ENCODE measurements around the gene MPZL1.

MPZL1 gene

DNA sequence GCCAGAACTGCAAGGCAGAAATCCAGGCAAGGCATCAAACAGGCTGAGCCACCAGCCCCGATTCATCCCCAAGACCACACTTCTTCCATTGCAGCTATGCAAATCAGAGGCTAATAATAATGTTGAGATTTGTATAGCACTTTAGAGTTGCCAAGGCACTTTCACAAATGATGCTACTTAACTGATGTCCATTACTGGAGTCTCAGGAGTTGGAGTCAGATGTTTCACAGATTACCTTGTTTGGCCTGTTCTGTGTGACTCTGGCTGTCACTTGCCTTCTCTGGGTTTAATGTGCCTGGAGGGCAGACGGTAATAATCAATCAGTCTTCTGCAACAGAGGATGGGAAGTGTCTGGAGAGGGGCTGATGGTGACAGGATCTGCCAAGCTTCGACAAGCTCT is 40.8 kb upstream of the MPZL1 start:
- no peaks in the 10 kb centered on the region for H3K27me3 ChIP-seq (replicated peaks; ENCODE audit: control insufficient read depth, insufficient read depth, low read length)
- TF ChIP-seq, protein P1, sequence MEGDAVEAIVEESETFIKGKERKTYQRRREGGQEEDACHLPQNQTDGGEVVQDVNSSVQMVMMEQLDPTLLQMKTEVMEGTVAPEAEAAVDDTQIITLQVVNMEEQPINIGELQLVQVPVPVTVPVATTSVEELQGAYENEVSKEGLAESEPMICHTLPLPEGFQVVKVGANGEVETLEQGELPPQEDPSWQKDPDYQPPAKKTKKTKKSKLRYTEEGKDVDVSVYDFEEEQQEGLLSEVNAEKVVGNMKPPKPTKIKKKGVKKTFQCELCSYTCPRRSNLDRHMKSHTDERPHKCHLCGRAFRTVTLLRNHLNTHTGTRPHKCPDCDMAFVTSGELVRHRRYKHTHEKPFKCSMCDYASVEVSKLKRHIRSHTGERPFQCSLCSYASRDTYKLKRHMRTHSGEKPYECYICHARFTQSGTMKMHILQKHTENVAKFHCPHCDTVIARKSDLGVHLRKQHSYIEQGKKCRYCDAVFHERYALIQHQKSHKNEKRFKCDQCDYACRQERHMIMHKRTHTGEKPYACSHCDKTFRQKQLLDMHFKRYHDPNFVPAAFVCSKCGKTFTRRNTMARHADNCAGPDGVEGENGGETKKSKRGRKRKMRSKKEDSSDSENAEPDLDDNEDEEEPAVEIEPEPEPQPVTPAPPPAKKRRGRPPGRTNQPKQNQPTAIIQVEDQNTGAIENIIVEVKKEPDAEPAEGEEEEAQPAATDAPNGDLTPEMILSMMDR (IDR thresholded peaks at IDR 0.05; ENCODE audit: insufficient read depth, low read length, poor library complexity, severe bottlenecking) = no peak
- H3K4me3 ChIP-seq (replicated peaks; ENCODE audit: low read depth, low read length) = no peak overlapping the region
- H3K36me3 ChIP-seq (ENCODE audit: control insufficient read depth, insufficient read depth, low read length) = peaks cover 14% of the 10 kb centered on the region
- no peak for DNase-seq (ENCODE audit: extremely low read depth, insufficient read length)

DNA sequence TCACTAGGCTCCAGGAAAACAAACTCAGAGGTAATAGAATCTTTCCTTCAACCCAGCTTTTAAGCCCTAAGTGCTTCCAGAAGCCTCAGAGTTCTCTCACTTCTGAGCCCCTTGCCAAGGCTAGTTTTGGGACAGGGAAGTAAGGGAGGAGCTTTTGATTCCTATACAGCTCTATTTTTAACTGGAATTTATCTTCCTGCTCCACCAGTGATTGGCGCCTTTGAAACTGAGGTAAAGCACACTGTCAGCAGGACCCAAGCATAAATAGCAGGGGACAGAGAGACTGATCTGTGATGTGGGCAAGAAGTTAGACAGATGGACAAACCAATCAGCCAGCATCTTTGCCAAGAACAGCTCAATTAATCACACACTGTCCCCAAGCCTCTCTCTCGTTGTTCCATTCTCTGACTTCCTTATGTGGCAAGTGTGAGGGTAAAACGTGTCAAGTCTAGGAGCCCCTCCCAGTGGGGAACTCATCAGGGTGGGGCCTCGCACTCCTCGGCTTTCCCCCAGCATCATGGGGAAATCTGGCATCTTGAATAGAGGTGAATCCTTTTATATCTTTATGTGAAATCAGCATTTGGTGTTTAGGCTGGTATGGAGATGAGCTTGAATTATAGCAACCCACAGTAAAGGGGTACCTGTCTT is 40.2 kb upstream of the MPZL1 start:
- no peak for DNase-seq (ENCODE audit: extremely low read depth, insufficient read length)
- H3K27me3 ChIP-seq (replicated peaks; ENCODE audit: control insufficient read depth, insufficient read depth, low read length) = no peaks in the 10 kb centered on the region
- H3K36me3 ChIP-seq (ENCODE audit: control insufficient read depth, insufficient read depth, low read length) = peaks cover 18% of the 10 kb centered on the region
- TF ChIP-seq, protein P1 (IDR thresholded peaks at IDR 0.05; ENCODE audit: insufficient read depth, low read length, poor library complexity, severe bottlenecking) = no peak
- no peak overlapping the region for H3K4me3 ChIP-seq (replicated peaks; ENCODE audit: low read depth, low read length)

DNA sequence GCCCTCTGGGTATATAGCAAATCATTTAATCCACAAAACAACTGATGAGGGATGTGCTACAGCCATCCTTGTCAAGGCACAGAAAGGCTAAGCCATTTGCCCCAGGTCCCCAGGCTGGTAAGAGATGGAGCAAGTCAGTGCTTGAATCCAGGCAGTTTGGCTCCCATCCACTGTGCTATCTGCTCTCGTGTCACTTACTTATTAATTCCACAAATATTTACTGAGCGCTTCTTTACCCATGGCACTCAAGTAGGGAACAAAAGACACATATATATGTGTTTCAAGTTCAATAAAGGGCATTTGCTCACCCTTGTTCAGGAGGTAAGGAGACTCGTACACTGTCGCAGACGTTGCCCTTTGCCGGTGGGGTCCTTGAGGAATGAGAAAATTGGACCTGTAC is 38.6 kb upstream of the MPZL1 start:
- H3K4me3 ChIP-seq (replicated peaks; ENCODE audit: low read depth, low read length) = no peak overlapping the region
- no peak for DNase-seq (ENCODE audit: extremely low read depth, insufficient read length)
- TF ChIP-seq, protein P1 (IDR thresholded peaks at IDR 0.05; ENCODE audit: insufficient read depth, low read length, poor library complexity, severe bottlenecking) = no peak

GRCh38 chr1:167683641-167684502 is 37.9 kb upstream of the MPZL1 start:
- TF ChIP-seq, protein P1 (IDR thresholded peaks at IDR 0.05; ENCODE audit: insufficient read depth, low read length, poor library complexity, severe bottlenecking) = no peak
- peaks cover 21% of the 10 kb centered on the region for H3K36me3 ChIP-seq (ENCODE audit: control insufficient read depth, insufficient read depth, low read length)

More for the DNA sequence above, 38.6 kb upstream of the MPZL1 start:
- Histone ChIP-seq H3K36me3 (ENCODE audit: control insufficient read depth, insufficient read depth, low read length) (peaks cover 23% of the 10 kb centered on the region), H3K27me3 (replicated peaks; ENCODE audit: control insufficient read depth, insufficient read depth, low read length) (no peaks in the 10 kb centered on the region)

DNA sequence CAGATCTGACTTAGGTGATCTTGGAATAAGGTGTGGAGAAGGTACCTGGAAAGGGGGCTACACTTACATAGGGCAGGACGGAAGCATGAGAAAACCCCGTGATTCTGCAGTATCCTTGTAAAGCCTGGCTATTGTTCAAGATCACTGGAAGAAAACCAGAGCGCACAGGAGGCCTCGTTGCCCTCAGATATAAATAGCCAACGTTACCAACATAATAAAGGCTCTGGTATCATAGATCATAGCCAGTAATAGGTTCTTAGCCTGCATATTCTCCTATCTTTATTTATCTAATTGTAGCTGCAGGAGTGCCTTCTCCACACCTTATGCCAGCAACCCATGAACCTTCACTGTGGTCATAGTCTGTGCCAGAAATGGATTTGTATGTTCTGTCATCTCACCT is 35.9 kb upstream of the MPZL1 start:
- DNase-seq (ENCODE audit: extremely low read depth, insufficient read length) = no peak
- peaks cover 19% of the 10 kb centered on the region for H3K36me3 ChIP-seq (ENCODE audit: control insufficient read depth, insufficient read depth, low read length)
- H3K4me3 ChIP-seq (replicated peaks; ENCODE audit: low read depth, low read length) = no peak overlapping the region
- H3K27me3 ChIP-seq (replicated peaks; ENCODE audit: control insufficient read depth, insufficient read depth, low read length) = no peaks in the 10 kb centered on the region
- TF ChIP-seq, protein P1 (IDR thresholded peaks at IDR 0.05; ENCODE audit: insufficient read depth, low read length, poor library complexity, severe bottlenecking) = no peak

More at GRCh38 chr1:167683641-167684502, 37.9 kb upstream of the MPZL1 start:
- Histone ChIP-seq H3K27me3 (replicated peaks; ENCODE audit: control insufficient read depth, insufficient read depth, low read length) (no peaks in the 10 kb centered on the region), H3K4me3 (replicated peaks; ENCODE audit: low read depth, low read length) (no peak overlapping the region)
- DNase-seq (ENCODE audit: extremely low read depth, insufficient read length) = no peak

Data from GM06990 (cell line).